Neuronal stem cell (in vitro differentiated cells): ENCODE measurements around the gene MTOR. TPM values are rescaled to one million over a fixed set of nuclear protein-coding genes. Genes with fewer than 3 reads are reported as not detected.
A peak's percentile ranks its signal among the peaks of the same experiment; 100 is the strongest.

Experiments used
- DNase-seq: peaks from one replicate; pipeline ENCODE4 v3.0.0-alpha.2; 2013; ENCODE audit warnings: low spot score
- H2AFZ ChIP-seq: one replicate; pipeline ENCODE4 v1.6.1; 2013; ENCODE audit warnings: mild to moderate bottlenecking, low read length, inconsistent platforms
- H2AK5ac ChIP-seq: 2 replicates; pipeline ENCODE4 v1.6.1; 2013; ENCODE audit warnings: low read depth, mild to moderate bottlenecking, inconsistent platforms, low read length, moderate library complexity, mixed read lengths
- H2BK120ac ChIP-seq: 2 replicates; pipeline ENCODE4 v1.6.1; 2013; ENCODE audit warnings: low read depth, mild to moderate bottlenecking, inconsistent platforms, low read length, moderate library complexity, mixed read lengths
- H2BK12ac ChIP-seq: one replicate; pipeline ENCODE4 v1.6.1; 2013; ENCODE audit warnings: low read length, inconsistent platforms
- H2BK15ac ChIP-seq: 2 replicates; pipeline ENCODE4 v1.6.1; 2013; ENCODE audit warnings: mild to moderate bottlenecking, low read length, inconsistent platforms, mixed read lengths
- H2BK5ac ChIP-seq: one replicate; pipeline ENCODE4 v1.6.1; 2013; ENCODE audit warnings: inconsistent platforms, mild to moderate bottlenecking, low read length, moderate library complexity
- H3K14ac ChIP-seq: one replicate; pipeline ENCODE4 v1.6.1; 2013; ENCODE audit warnings: low read length, inconsistent platforms
- H3K18ac ChIP-seq: 2 replicates; pipeline ENCODE4 v1.6.1; 2013; ENCODE audit warnings: low read length, inconsistent platforms
- H3K23ac ChIP-seq: 2 replicates; pipeline ENCODE4 v1.6.1; 2013; ENCODE audit warnings: low read depth, mild to moderate bottlenecking, mixed read lengths, low read length, inconsistent platforms; ENCODE audit not compliant: poor library complexity
- H3K27ac ChIP-seq: replicated peaks from 3 replicates; pipeline ENCODE4 v1.5.1; 2013; ENCODE audit warnings: low read length, inconsistent platforms
- H3K27me3 ChIP-seq, 3 experiments: 2 replicates each; pipeline ENCODE4 v1.6.1; 2013; ENCODE audit warnings: low read length in 3 of 3, mild to moderate bottlenecking in 2 of 3, inconsistent platforms in 1 of 3, low read depth in 1 of 3, mixed read lengths in 1 of 3, moderate library complexity in 1 of 3; ENCODE audit not compliant: control insufficient read depth in 3 of 3, insufficient read depth in 3 of 3
- H3K36me3 ChIP-seq, 2 donors: replicated peaks in 1 of 2; 2 replicates each; pipeline ENCODE4 v1.6.1; 2013; ENCODE audit warnings: low read length in 2 of 2; ENCODE audit not compliant: control insufficient read depth in 2 of 2, insufficient read depth in 2 of 2
- H3K4ac ChIP-seq: 2 replicates; pipeline ENCODE4 v1.6.1; 2013; ENCODE audit warnings: inconsistent platforms, mild to moderate bottlenecking, low read length, moderate library complexity
- H3K4me1 ChIP-seq, 2 donors: 1 replicate in 1 of 2; 2 replicates in 1 of 2; pipeline ENCODE4 v1.6.1; 2013; ENCODE audit warnings: low read length in 2 of 2, low read depth in 1 of 2; ENCODE audit not compliant: control insufficient read depth in 2 of 2, insufficient read depth in 1 of 2
- H3K4me2 ChIP-seq: one replicate; pipeline ENCODE4 v1.6.1; 2013; ENCODE audit warnings: mild to moderate bottlenecking, low read length, inconsistent platforms; ENCODE audit not compliant: insufficient read depth, poor library complexity, severe bottlenecking
- H3K4me3 ChIP-seq, 2 donors: 2 replicates each; pipeline ENCODE4 v1.5.1; 2013; ENCODE audit warnings: low read length in 2 of 2, mild to moderate bottlenecking in 2 of 2, inconsistent platforms in 1 of 2, moderate library complexity in 1 of 2
- H3K79me1 ChIP-seq: one replicate; pipeline ENCODE4 v1.6.1; 2013; ENCODE audit warnings: low read depth, mild to moderate bottlenecking, inconsistent platforms, low read length, moderate library complexity
- H3K9ac ChIP-seq: one replicate; pipeline ENCODE4 v1.6.1; 2013; ENCODE audit warnings: mild to moderate bottlenecking, low read depth, low read length, inconsistent platforms; ENCODE audit not compliant: poor library complexity
- H3K9me3 ChIP-seq, 2 donors: replicated peaks in 1 of 2; 2 replicates each; pipeline versions ENCODE3 to v1.6.1; 2013; ENCODE audit warnings: low read length in 2 of 2, mild to moderate bottlenecking in 2 of 2, inconsistent platforms in 1 of 2, low read depth in 1 of 2, mixed read lengths in 1 of 2, moderate library complexity in 1 of 2; ENCODE audit not compliant: control insufficient read depth in 2 of 2, insufficient read depth in 1 of 2
- H4K8ac ChIP-seq: one replicate; pipeline ENCODE4 v1.6.1; 2013; ENCODE audit warnings: low read depth, mild to moderate bottlenecking, inconsistent platforms, low read length, moderate library complexity
- H4K91ac ChIP-seq: one replicate; pipeline ENCODE4 v1.6.1; 2013; ENCODE audit warnings: low read length, low read depth, mild to moderate bottlenecking, inconsistent platforms; ENCODE audit not compliant: poor library complexity
- WGBS, 2 donors: extraction: QIAGEN DNeasy Blood & Tissue Kit; methylation state at CpG; one replicate each; pipeline ENCODE4 v1.1.7; 2013; ENCODE audit warnings: missing lambda C conversion rate in 2 of 2, mixed read lengths in 1 of 2; ENCODE audit not compliant: insufficient read length in 2 of 2, insufficient replicate concordance in 1 of 2; ENCODE audit errors: extremely low coverage in 2 of 2; 5-methylcytosine and 5-hydroxymethylcytosine counted together
- polyA plus RNA-seq, 2 experiments: library from polyadenylated mRNA; stranded (reverse); fragments of 200-250 nt; gene quantifications; one replicate each; pipeline ENCODE4 v1.2.3, GENCODE V29; 2013

Gene MTOR
- 18.5 TPM for polyA plus RNA-seq (2013, experiment 1 of 2)
- 18.1 TPM for polyA plus RNA-seq (2013, experiment 2 of 2)

DNA sequence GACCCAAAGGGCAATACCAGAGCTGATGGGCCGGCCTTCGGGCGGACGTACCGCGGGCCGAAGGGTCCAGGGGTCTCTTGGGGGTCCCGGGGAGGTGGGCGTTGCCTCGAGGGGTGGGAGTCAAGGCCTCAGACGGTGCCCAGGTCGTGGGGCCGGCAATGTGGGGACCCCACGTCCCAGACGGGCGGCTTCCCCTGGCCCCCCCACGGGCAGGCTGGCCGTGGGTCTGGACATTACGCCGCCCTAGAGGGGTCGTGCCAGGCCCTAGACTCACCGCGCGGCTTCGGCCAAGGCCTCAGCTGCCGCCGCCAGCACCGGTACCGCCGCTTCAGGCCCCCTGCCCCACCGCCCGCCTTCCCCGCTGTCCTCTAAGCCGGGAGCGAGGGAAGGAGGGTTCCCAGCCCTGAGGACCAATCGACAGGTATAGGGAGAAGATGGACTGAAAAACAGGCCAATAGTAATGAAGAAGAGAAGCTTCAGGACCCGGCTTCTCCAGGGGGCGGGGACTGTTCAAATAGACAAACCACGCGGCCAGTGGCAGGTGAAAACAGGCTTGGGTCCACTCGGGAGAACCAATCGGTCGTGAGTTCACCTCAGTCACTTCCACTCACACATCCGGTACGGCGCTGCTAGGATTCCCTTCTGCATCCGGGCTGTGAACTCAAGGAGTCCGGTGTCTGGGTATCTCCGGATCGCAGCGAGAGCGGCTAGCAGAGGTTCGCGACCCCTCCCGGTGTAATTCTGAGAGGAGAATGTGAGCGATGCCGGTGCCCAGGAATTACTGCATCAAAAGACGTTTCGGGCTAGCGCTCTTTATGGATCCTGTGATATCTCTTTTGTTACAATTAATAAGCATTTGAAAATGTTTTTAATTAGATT lies at the start of gene MTOR:
Gene MTOR, minus strand, starts transcription at position 381 of the 879 bp plus-strand sequence. CDS start 3,142 bp downstream, outside the sequence.
- Histone ChIP-seq H2AFZ (peak within 1 kb of the TSS; percentile 88), H3K9me3 (peaks cover 0 to 2% of the 10 kb centered on the region in 2 donors), H3K4me2 (peak within 1 kb of the TSS; percentile 75), H2BK15ac (no peak within 1 kb of the TSS), H2BK12ac (no peak within 1 kb of the TSS), H3K9ac (peak within 1 kb of the TSS; percentile 98), H3K79me1 (peaks cover 8% of the 10 kb centered on the region), H3K36me3 (peaks cover 15 to 26% of the 10 kb centered on the region in 2 donors), H3K4me1 (no peaks in the 10 kb centered on the region), H4K91ac (peak within 1 kb of the TSS; percentile 79), H3K27me3 (no peaks in the 10 kb centered on the region), H3K18ac (peak within 1 kb of the TSS; percentile 97), H2AK5ac (no peak within 1 kb of the TSS), H3K14ac (peak within 1 kb of the TSS; percentile 98), H3K4ac (peak within 1 kb of the TSS; percentile 53), H3K23ac (peak within 1 kb of the TSS; percentile 80), H2BK120ac (no peak within 1 kb of the TSS), H3K4me3 (peak within 1 kb of the TSS; percentile 69 to 95), H2BK5ac (peak within 1 kb of the TSS; percentile 60), H3K27ac (peak within 1 kb of the TSS; percentile 74), H4K8ac (no peak within 1 kb of the TSS)
- no CpG with 5 or more reads among the region's 60 CpGs for WGBS, 2 donors
- DNase-seq = peak; percentile 100

DNA sequence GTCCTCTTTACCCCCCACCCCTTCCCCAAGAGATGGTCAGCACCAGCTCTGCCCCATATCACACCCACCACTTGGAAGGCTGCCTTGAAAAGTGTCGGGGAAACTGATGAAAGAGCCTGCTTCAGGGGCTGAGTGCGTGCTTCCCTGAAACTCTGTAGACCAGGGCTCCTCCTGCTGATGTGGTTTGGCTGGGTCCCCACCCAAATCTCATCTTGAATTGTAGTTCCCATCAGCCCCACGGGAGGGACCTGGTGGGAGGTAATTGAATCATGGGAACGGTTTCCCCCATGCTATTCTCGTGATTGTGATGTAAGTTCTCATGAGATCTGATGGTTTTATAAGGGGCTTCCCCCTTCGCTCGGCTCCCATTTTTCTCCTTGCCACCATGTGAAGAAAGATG lies 47.0 kb upstream of the MTOR start:
- H4K91ac ChIP-seq = no peak overlapping the region
- no peaks in the 10 kb centered on the region for H3K79me1 ChIP-seq
- H3K4me1 ChIP-seq = peaks cover 10 to 11% of the 10 kb centered on the region in 2 donors
- no peak overlapping the region for H3K14ac ChIP-seq
- no peak overlapping the region for H2BK120ac ChIP-seq
- no peak for DNase-seq
- no peak overlapping the region for H3K18ac ChIP-seq
- no peak overlapping the region for H3K4ac ChIP-seq
- H2AFZ ChIP-seq = no peak overlapping the region
- H3K23ac ChIP-seq = no peak overlapping the region
- no peak overlapping the region for H3K4me3 ChIP-seq
- H4K8ac ChIP-seq = no peak overlapping the region
- H3K4me2 ChIP-seq = no peak overlapping the region
- H3K9ac ChIP-seq = no peak overlapping the region
- H2AK5ac ChIP-seq = no peak overlapping the region
- H2BK12ac ChIP-seq = no peak overlapping the region
- H3K27ac ChIP-seq = no peak overlapping the region
- H3K36me3 ChIP-seq = no peaks in the 10 kb centered on the region
- H2BK15ac ChIP-seq = no peak overlapping the region
- H3K9me3 ChIP-seq = peaks cover 0 to 3% of the 10 kb centered on the region in 2 donors
- WGBS, 2 donors = no CpG with 5 or more reads among the region's 7 CpGs
- H2BK5ac ChIP-seq = no peak overlapping the region
- peaks cover 0 to 6% (median 0%) of the 10 kb centered on the region in 3 experiments for H3K27me3 ChIP-seq

DNA sequence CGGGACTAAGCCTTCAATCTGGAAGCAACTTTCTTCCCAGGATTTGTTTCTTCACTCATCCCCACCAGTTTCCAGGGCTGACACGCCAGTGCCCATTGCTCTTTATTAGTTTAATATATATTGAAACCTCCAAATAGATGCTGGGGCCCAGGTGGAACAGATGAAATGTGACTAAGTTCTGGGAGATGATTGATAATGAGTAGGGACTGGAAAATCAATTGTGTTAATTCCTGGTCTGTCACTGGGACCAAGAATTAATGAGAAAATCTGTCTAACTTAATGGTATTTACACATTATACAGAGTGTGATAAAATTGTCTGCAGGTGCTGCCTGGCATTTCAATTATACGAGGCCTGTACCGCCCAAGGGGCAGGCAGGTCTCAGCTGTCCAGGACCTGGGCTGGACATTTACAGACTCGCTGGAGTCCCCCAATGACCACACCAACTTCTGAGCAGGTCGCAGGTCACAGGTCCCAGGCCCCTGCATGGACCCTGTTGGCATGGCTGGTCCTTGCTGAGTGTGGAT lies 46.4 kb upstream of the MTOR start:
- H2AK5ac ChIP-seq = no peak overlapping the region
- no peak overlapping the region for H3K4me2 ChIP-seq
- H2BK15ac ChIP-seq = no peak overlapping the region
- H3K36me3 ChIP-seq = no peaks in the 10 kb centered on the region
- H2BK120ac ChIP-seq = no peak overlapping the region
- no peak overlapping the region for H3K4me3 ChIP-seq
- no CpG with 5 or more reads among the region's 6 CpGs for WGBS, 2 donors
- no peak overlapping the region for H2BK5ac ChIP-seq
- no peak overlapping the region for H3K18ac ChIP-seq
- peak overlapping the region; percentile 10 for H3K23ac ChIP-seq
- no peak overlapping the region for H3K14ac ChIP-seq
- no peak overlapping the region for H3K4ac ChIP-seq
- no peak for DNase-seq
- H2BK12ac ChIP-seq = no peak overlapping the region
- peaks cover 0 to 3% of the 10 kb centered on the region in 2 donors for H3K9me3 ChIP-seq
- no peak overlapping the region for H3K9ac ChIP-seq
- peaks cover 0 to 4% (median 0%) of the 10 kb centered on the region in 3 experiments for H3K27me3 ChIP-seq
- no peak overlapping the region for H3K27ac ChIP-seq
- no peak overlapping the region for H2AFZ ChIP-seq
- no peak overlapping the region for H4K91ac ChIP-seq
- H3K79me1 ChIP-seq = no peaks in the 10 kb centered on the region
- H3K4me1 ChIP-seq = peaks cover 10 to 11% of the 10 kb centered on the region in 2 donors
- H4K8ac ChIP-seq = no peak overlapping the region

DNA sequence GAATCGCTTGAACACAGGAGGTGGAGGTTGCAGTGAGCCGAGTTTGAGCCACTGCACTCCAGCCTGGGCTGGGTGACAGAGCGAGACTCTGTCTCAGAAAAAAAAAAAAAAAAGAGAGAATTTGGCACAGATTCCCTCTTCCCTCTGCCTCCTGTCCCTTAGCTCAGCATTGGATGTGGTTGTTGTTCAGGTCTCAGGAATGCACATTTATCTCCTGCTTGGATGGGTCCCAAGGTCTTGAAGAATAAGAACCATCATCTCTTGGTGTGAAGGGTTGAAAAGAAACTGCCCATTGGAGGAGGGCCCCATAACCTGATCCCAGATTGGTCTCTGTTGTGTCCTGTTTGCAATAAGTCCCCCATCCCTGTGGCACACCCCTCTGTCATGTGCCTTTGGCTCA lies 45.5 kb upstream of the MTOR start:
- H2BK15ac ChIP-seq = no peak overlapping the region
- H3K14ac ChIP-seq = no peak overlapping the region
- H2BK120ac ChIP-seq = no peak overlapping the region
- H3K9ac ChIP-seq = no peak overlapping the region
- no peak overlapping the region for H2BK5ac ChIP-seq
- H3K4me1 ChIP-seq = peaks cover 10 to 11% of the 10 kb centered on the region in 2 donors
- no peak overlapping the region for H3K27ac ChIP-seq
- no peak overlapping the region for H3K4me3 ChIP-seq
- no peak overlapping the region for H3K23ac ChIP-seq
- H3K4me2 ChIP-seq = no peak overlapping the region
- H3K9me3 ChIP-seq = peaks cover 0 to 3% of the 10 kb centered on the region in 2 donors
- H4K8ac ChIP-seq = no peak overlapping the region
- no peak overlapping the region for H2AK5ac ChIP-seq
- WGBS, 2 donors = no CpG with 5 or more reads among the region's 3 CpGs
- no peaks in the 10 kb centered on the region for H3K36me3 ChIP-seq
- no peak overlapping the region for H4K91ac ChIP-seq
- no peak for DNase-seq
- H3K79me1 ChIP-seq = no peaks in the 10 kb centered on the region
- no peak overlapping the region for H2BK12ac ChIP-seq
- H3K27me3 ChIP-seq = peaks cover 0 to 4% (median 0%) of the 10 kb centered on the region in 3 experiments
- no peak overlapping the region for H3K18ac ChIP-seq
- no peak overlapping the region for H2AFZ ChIP-seq
- no peak overlapping the region for H3K4ac ChIP-seq
